Liver (tissue), 3 donors: ENCODE data around the gene MISFA.

Experiments
- CTCF ChIP-seq: fragments of 150-350 bp; IDR thresholded peaks from 2 replicates; pipeline ENCODE4 v1.5.1; 2017; ENCODE audit warnings: improper control_type of control experiment, low read depth, low read length; ENCODE audit not compliant: missing input control
- EGR1 ChIP-seq, 2 donors: IDR thresholded peaks; 2 replicates each; pipeline ENCODE4 v1.6.1; 2016 to 2018; ENCODE audit warnings: antibody characterized with exemption in 2 of 2, low read depth in 2 of 2
- FOXA1 ChIP-seq: IDR thresholded peaks from 2 replicates; pipeline ENCODE4 v1.6.1; 2016; ENCODE audit warnings: antibody characterized with exemption
- GABPA ChIP-seq, 2 donors: IDR thresholded peaks in 1 of 2; conservative IDR thresholded peaks in 1 of 2; 2 replicates each; pipeline ENCODE4 v1.6.1; 2016; ENCODE audit warnings: antibody characterized with exemption in 2 of 2, mild to moderate bottlenecking in 1 of 2, moderate library complexity in 1 of 2
- JUND ChIP-seq, 2 donors: IDR thresholded peaks; 2 replicates each; pipeline ENCODE4 v1.6.1; 2016; ENCODE audit warnings: antibody characterized with exemption in 2 of 2
- RAD21 ChIP-seq, 2 donors: IDR thresholded peaks; 2 replicates each; pipeline ENCODE4 v1.6.1; 2016; ENCODE audit warnings: antibody characterized with exemption in 2 of 2, mild to moderate bottlenecking in 2 of 2
- RXRA ChIP-seq, 2 donors: IDR thresholded peaks; 2 replicates each; pipeline ENCODE4 v1.6.1; 2017 to 2018; ENCODE audit warnings: antibody characterized with exemption in 2 of 2, mild to moderate bottlenecking in 1 of 2
- SP1 ChIP-seq: IDR thresholded peaks from 2 replicates; pipeline ENCODE4 v1.6.1; 2018; ENCODE audit warnings: antibody characterized with exemption, mild to moderate bottlenecking
- TAF1 ChIP-seq: conservative IDR thresholded peaks from 2 replicates; pipeline ENCODE4 v1.6.1; 2016; ENCODE audit warnings: antibody characterized with exemption, mild to moderate bottlenecking
- YY1 ChIP-seq: IDR thresholded peaks from 2 replicates; pipeline ENCODE4 v1.6.1; 2016; ENCODE audit warnings: antibody characterized with exemption, mild to moderate bottlenecking
- TF ChIP-seq, protein P1 (sequence below): IDR thresholded peaks from 2 replicates; pipeline ENCODE4 v1.6.1; 2016; ENCODE audit warnings: antibody characterized with exemption, mild to moderate bottlenecking
- TF ChIP-seq, protein P2 (sequence below): IDR thresholded peaks from 2 replicates; pipeline ENCODE4 v1.6.1; 2016; ENCODE audit warnings: antibody characterized with exemption
- TF ChIP-seq, protein P3 (sequence below): IDR thresholded peaks from 2 replicates; pipeline ENCODE4 v1.6.1; 2016; ENCODE audit warnings: antibody characterized with exemption
- TF ChIP-seq, protein P4 (sequence below): IDR thresholded peaks from 2 replicates; pipeline ENCODE4 v1.6.1; 2016; ENCODE audit warnings: antibody characterized with exemption
- donor health status: healthy.
- donor health status: healthy.

GRCh38 chr11:18590571-18590970, 9.0 kb upstream of the MISFA start:
- TF ChIP-seq CTCF (no peak), GABPA (IDR thresholded peaks at IDR 0.05 in 1 of 2, conservative IDR thresholded peaks at IDR 0.05 in 1 of 2) (no peak), RXRA (IDR thresholded peaks at IDR 0.05) (no peak), TAF1 (no peak), YY1 (no peak), JUND (IDR thresholded peaks at IDR 0.05) (no peak), RAD21 (IDR thresholded peaks at IDR 0.05) (no peak), EGR1 (IDR thresholded peaks at IDR 0.05; ENCODE audit: low read depth in 2 of 2) (no peak), SP1 (no peak), FOXA1 (no peak)
- TF ChIP-seq, protein P1, sequence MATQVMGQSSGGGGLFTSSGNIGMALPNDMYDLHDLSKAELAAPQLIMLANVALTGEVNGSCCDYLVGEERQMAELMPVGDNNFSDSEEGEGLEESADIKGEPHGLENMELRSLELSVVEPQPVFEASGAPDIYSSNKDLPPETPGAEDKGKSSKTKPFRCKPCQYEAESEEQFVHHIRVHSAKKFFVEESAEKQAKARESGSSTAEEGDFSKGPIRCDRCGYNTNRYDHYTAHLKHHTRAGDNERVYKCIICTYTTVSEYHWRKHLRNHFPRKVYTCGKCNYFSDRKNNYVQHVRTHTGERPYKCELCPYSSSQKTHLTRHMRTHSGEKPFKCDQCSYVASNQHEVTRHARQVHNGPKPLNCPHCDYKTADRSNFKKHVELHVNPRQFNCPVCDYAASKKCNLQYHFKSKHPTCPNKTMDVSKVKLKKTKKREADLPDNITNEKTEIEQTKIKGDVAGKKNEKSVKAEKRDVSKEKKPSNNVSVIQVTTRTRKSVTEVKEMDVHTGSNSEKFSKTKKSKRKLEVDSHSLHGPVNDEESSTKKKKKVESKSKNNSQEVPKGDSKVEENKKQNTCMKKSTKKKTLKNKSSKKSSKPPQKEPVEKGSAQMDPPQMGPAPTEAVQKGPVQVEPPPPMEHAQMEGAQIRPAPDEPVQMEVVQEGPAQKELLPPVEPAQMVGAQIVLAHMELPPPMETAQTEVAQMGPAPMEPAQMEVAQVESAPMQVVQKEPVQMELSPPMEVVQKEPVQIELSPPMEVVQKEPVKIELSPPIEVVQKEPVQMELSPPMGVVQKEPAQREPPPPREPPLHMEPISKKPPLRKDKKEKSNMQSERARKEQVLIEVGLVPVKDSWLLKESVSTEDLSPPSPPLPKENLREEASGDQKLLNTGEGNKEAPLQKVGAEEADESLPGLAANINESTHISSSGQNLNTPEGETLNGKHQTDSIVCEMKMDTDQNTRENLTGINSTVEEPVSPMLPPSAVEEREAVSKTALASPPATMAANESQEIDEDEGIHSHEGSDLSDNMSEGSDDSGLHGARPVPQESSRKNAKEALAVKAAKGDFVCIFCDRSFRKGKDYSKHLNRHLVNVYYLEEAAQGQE = no peak
- TF ChIP-seq, protein P2, sequence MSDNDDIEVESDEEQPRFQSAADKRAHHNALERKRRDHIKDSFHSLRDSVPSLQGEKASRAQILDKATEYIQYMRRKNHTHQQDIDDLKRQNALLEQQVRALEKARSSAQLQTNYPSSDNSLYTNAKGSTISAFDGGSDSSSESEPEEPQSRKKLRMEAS = no peak
- TF ChIP-seq, protein P3, sequence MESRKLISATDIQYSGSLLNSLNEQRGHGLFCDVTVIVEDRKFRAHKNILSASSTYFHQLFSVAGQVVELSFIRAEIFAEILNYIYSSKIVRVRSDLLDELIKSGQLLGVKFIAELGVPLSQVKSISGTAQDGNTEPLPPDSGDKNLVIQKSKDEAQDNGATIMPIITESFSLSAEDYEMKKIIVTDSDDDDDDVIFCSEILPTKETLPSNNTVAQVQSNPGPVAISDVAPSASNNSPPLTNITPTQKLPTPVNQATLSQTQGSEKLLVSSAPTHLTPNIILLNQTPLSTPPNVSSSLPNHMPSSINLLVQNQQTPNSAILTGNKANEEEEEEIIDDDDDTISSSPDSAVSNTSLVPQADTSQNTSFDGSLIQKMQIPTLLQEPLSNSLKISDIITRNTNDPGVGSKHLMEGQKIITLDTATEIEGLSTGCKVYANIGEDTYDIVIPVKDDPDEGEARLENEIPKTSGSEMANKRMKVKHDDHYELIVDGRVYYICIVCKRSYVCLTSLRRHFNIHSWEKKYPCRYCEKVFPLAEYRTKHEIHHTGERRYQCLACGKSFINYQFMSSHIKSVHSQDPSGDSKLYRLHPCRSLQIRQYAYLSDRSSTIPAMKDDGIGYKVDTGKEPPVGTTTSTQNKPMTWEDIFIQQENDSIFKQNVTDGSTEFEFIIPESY = no peak
- TF ChIP-seq, protein P4, sequence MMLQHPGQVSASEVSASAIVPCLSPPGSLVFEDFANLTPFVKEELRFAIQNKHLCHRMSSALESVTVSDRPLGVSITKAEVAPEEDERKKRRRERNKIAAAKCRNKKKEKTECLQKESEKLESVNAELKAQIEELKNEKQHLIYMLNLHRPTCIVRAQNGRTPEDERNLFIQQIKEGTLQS = no peak
